GM12875 (cell line): ENCODE results near the gene KCNMB3.

Source experiments
- H3K4me3 ChIP-seq: one replicate; pipeline ENCODE4 v1.5.1; 2011; ENCODE audit warnings: low read depth, low read length, control low read depth
- TF ChIP-seq, protein P1 (sequence below): IDR thresholded peaks from 2 replicates; pipeline ENCODE4 v1.5.1; 2011; ENCODE audit warnings: low read depth, mild to moderate bottlenecking, control low read depth, inconsistent platforms, low read length, moderate library complexity, borderline replicate concordance; ENCODE audit not compliant: insufficient read depth

The KCNMB3 gene, protein sequence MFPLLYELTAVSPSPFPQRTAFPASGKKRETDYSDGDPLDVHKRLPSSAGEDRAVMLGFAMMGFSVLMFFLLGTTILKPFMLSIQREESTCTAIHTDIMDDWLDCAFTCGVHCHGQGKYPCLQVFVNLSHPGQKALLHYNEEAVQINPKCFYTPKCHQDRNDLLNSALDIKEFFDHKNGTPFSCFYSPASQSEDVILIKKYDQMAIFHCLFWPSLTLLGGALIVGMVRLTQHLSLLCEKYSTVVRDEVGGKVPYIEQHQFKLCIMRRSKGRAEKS

DNA sequence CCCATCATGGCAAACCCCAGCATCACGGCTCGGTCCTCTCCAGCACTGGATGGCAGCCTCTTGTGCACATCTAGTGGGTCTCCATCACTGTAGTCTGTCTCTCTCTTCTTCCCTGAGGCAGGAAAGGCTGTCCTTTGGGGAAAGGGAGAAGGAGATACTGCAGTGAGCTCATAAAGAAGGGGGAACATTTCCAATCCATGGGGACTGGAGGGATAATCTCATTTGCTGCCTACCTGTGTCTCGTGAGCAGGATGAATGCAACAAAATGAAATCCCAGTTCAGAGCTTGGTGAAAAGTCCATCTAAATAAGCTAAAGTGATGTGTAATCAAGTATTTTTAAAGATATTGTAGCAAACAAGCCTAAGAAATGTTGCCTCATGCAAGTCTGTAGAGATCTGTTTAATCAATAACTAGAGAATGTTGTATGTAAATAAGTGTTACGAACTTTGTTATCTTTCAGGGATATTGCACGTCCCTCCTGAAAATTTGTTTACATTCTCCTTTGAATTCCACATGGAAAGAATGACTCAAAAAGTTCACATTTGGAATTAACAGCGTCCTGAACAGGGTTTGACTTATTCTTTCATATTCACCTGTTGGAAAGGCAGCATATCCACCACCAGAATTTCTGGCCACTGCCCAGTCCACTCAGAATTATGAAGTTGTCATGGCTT lies at the start of gene KCNMB3:
Gene KCNMB3 (minus strand): TSS at position 312 of the 674 bp plus-strand sequence. CDS start 124 bp downstream, at position 188.
- no peak within 1 kb of the TSS for H3K4me3 ChIP-seq

DNA sequence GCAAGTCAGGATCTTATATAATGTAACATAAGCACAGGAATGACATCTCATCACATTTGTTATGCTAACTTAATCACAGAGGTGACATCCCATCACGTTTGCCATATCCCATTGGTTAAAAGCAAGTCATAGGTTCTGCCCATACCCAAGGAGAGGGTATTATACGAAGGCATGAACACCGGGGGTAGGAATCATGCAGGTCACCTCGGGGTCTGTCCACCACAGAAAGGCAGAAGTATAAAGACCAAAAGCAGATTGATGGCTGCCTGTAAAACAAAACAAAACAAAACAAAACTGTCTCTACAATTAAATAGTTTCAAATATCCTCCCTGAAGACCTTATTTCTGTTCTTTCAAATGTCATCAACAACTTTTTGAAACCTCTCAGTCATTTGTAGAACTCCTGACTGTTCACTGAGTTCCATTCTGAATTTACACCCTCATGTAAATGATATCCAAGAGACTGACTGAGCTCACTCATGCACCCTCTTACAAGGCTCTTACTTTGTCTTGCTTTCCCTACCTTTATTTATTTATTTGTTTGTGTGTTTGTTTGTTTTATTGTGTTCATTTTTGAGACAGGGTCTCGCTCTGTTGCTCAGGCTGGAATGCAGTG lies 49.2 kb upstream of the KCNMB3 start:
- TF ChIP-seq, protein P1, sequence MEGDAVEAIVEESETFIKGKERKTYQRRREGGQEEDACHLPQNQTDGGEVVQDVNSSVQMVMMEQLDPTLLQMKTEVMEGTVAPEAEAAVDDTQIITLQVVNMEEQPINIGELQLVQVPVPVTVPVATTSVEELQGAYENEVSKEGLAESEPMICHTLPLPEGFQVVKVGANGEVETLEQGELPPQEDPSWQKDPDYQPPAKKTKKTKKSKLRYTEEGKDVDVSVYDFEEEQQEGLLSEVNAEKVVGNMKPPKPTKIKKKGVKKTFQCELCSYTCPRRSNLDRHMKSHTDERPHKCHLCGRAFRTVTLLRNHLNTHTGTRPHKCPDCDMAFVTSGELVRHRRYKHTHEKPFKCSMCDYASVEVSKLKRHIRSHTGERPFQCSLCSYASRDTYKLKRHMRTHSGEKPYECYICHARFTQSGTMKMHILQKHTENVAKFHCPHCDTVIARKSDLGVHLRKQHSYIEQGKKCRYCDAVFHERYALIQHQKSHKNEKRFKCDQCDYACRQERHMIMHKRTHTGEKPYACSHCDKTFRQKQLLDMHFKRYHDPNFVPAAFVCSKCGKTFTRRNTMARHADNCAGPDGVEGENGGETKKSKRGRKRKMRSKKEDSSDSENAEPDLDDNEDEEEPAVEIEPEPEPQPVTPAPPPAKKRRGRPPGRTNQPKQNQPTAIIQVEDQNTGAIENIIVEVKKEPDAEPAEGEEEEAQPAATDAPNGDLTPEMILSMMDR, result no peak
- no peak overlapping the region for H3K4me3 ChIP-seq

More for the DNA sequence above, at the start of gene KCNMB3:
- TF ChIP-seq, protein P1, result no peak

DNA sequence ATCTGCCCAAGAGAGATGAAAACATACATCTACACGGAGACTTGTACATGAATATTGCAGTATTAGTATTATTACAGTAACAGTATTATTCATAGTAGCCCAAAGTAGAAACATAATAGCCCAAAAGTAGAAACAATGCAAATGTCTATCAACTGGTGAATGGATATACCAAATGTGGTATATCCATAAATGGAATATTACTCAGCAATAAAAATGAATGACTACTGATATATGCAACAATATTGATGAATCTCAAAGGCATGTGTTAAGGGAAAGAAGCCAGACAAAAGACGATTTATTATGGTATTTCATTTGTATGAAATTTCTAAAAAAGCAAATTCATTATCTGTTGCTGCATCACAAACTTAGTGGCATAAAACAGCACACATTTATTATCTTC lies 48.4 kb upstream of the KCNMB3 start:
- H3K4me3 ChIP-seq, result no peak overlapping the region
- TF ChIP-seq, protein P1, result no peak

DNA sequence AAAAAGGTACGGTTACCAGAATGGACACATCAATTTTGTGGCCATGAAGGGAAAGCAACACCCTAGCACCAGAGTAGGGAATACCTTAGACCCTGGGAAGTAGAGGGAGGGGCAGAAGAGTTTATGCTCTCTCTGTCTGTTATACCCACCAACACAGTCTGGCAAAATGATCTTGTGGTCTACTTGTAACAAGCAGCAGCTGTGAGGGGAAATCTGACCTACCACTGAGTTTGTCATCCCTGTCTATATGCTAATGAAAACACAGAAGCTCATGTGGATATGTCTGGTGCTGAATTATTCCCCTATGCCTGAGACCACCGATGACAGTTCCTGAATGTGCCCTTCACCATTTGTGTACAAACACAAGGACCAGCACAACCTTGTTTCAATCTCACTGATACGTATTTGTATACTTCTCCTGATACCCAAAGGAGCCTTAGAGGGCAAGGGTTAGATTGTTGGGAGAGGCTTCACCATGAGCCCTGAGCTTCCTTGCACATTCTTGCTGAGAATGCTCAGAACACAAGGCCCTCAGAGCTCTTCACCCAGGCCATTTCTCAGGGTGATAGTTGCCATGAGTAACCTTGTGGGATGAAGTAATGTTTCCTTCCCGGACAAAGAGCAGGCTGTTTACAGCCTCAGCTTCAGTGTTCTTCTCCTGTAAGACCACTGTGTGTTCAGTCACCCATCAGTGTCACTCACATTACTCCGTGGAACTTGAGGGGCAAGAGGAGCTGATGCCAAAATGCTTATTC lies 47.2 kb upstream of the KCNMB3 start:
- TF ChIP-seq, protein P1, result no peak

DNA sequence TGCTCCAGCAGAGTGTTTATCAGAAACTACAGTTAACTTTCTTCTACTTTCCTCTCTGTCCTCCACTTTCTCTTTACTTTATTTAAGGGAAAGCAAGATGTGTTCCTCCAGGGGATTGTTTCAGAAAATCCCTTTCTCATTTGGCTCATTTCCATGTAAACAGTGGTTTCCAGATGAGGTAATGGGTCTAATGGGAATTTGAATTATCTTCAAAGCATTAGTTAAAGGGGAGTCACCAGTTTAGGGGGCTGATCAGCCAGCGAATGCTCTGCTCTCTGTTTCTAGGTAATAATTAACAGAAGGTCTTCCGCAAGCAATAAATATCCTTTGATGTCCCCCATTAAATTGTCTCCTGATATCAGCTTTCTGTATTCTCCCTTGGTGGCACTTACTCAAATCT lies 41.5 kb upstream of the KCNMB3 start:
- H3K4me3 ChIP-seq, result no peak overlapping the region
- TF ChIP-seq, protein P1, result no peak

More for the DNA sequence above, 47.2 kb upstream of the KCNMB3 start:
- H3K4me3 ChIP-seq, result no peak overlapping the region

DNA sequence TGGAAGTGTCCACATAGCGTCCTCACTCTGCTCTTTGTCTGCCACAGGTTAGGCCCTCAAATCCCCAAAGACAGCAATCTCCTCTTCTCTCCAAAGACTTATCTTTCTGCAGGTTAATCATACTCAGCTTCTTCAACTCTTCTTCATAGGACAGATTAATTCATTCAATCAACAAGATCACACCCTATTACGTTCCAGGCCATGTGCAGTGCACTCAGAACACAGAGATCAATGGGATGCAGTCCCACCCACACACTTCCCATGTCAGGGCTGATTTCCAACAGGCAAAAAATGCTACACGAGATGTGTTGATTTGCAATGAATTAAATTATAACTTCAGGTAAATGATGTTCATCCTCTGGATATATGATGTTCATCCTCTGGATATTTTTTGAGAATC lies 38.4 kb upstream of the KCNMB3 start:
- TF ChIP-seq, protein P1, result no peak

More for the DNA sequence above, 38.4 kb upstream of the KCNMB3 start:
- H3K4me3 ChIP-seq, result no peak overlapping the region
